Body of pancreas (tissue), 4 donors: ENCODE results near the gene CACNA1F.

Experiments used
- POLR2A ChIP-seq, 3 donors: fragments of 450-650 bp; IDR thresholded peaks; one replicate each; pipeline ENCODE4 v1.6.1; 2016; ENCODE audit warnings: antibody characterized with exemption in 3 of 3, mild to moderate bottlenecking in 2 of 3
- TF ChIP-seq, protein P1 (sequence below), 7 experiments: fragments of 450-650 bp in 4 of 7; fragments of 200-600 bp in 3 of 7; sonication (generic) in 3 of 7; IDR thresholded peaks; one replicate each; pipeline ENCODE4 v1.5.1; 2016 to 2019; ENCODE audit warnings: antibody characterized with exemption in 7 of 7

DNA sequence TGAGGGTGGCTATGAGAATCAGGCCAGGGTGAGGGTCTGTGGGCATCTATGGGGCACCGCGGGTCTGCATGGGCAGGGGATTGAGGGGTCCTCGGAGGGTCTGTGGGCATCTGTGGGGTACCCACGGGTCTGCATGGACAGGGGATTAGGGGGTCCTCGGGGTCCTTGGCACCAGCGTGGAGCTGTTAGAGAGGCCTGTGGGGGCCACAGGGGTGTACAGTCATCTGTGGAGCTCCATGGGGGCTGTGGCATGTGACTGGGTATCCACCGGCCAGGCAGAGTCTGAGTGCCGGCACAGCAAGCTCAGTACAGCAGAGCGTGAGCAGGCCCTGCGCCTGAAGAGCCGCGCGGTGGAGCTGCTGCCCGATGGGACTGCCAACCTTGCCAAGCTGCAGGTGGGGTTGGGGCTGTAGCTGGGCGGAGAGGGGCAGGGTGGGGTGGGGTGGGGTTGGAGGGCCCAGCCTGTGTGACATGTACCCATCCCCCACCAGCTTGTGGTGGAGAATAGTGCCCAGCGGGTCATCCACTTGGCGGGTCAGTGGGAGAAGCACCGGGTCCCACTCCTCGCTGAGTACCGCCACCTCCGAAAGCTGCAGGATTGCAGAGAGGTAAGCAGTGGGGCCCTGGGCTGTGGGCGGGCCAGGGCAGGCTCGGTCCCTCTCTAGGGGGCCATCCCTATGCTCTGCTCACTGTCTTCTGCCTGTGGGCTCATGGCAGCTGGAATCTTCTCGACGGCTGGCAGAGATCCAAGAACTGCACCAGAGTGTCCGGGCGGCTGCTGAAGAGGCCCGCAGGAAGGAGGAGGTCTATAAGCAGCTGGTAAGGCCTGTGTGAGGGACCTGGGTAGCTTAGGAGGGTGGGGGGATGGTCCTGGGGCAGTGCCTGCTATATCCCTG is 15.0 kb upstream of the CACNA1F start:
- TF ChIP-seq, protein P1, sequence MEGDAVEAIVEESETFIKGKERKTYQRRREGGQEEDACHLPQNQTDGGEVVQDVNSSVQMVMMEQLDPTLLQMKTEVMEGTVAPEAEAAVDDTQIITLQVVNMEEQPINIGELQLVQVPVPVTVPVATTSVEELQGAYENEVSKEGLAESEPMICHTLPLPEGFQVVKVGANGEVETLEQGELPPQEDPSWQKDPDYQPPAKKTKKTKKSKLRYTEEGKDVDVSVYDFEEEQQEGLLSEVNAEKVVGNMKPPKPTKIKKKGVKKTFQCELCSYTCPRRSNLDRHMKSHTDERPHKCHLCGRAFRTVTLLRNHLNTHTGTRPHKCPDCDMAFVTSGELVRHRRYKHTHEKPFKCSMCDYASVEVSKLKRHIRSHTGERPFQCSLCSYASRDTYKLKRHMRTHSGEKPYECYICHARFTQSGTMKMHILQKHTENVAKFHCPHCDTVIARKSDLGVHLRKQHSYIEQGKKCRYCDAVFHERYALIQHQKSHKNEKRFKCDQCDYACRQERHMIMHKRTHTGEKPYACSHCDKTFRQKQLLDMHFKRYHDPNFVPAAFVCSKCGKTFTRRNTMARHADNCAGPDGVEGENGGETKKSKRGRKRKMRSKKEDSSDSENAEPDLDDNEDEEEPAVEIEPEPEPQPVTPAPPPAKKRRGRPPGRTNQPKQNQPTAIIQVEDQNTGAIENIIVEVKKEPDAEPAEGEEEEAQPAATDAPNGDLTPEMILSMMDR (IDR thresholded peaks at IDR 0.05), result no peak
- no peak for TF ChIP-seq POLR2A (IDR thresholded peaks at IDR 0.05)
